NCI-H510A treated with DMSO at 0.1 percent for 48 hours (cell line): ENCODE measurements around the gene HOXD1.

Source experiments
- DNase-seq: peaks from one replicate; lab custom pipeline; 2025; lab: John Stamatoyannopoulos, UW

Gene HOXD1

GRCh38 chr2:176187899-176188773, at the start of gene HOXD1:
TSS of gene HOXD1 (plus strand) at chr2:176188668. CDS start at chr2:176188802, 134 bp downstream.
- DNase-seq, result peak; percentile 84

- DNase-seq, result no peak
These were observed 49.4 kb upstream of the HOXD1 start for GRCh38 chr2:176138923-176139660.

GRCh38 chr2:176139661-176140512, 48.6 kb upstream of the HOXD1 start:
- DNase-seq, result no peak

- peak; percentile 49 for DNase-seq
These were observed 47.8 kb upstream of the HOXD1 start for GRCh38 chr2:176140513-176141317.

- DNase-seq, result no peak
These were observed 46.2 kb upstream of the HOXD1 start for GRCh38 chr2:176142281-176142680.

GRCh38 chr2:176145085-176145969, 43.1 kb upstream of the HOXD1 start:
- no peak for DNase-seq

GRCh38 chr2:176146101-176146500, 42.4 kb upstream of the HOXD1 start:
- DNase-seq, result no peak

GRCh38 chr2:176146645-176147044, 41.8 kb upstream of the HOXD1 start:
- DNase-seq, result no peak

GRCh38 chr2:176147210-176147799, 41.2 kb upstream of the HOXD1 start:
- DNase-seq, result no peak

- no peak for DNase-seq
These were observed 40.5 kb upstream of the HOXD1 start for GRCh38 chr2:176147800-176148496.

- no peak for DNase-seq
These were observed 39.6 kb upstream of the HOXD1 start for GRCh38 chr2:176148751-176149421.

GRCh38 chr2:176149481-176149938, 39.0 kb upstream of the HOXD1 start:
- no peak for DNase-seq

GRCh38 chr2:176149939-176150583, 38.4 kb upstream of the HOXD1 start:
- DNase-seq, result no peak

GRCh38 chr2:176150584-176151441, 37.7 kb upstream of the HOXD1 start:
- no peak for DNase-seq

GRCh38 chr2:176151442-176152287, 36.8 kb upstream of the HOXD1 start, which contains the start of gene HOXD4:
TSS of gene HOXD4 (plus strand) at chr2:176151550. CDS start at chr2:176151634, 84 bp downstream.
- DNase-seq, result no peak
